Astrocyte of the spinal cord (primary cell): ENCODE results near the gene AOC1.

Experiments
- DNase-seq: peaks from one replicate; pipeline ENCODE4 v3.0.0; 2011; ENCODE audit warnings: low read depth, low spot score
- H3K4me3 ChIP-seq: 2 replicates; pipeline ENCODE4 v1.5.1; 2011; ENCODE audit warnings: low read depth, mild to moderate bottlenecking, low read length, moderate library complexity
- CTCF ChIP-seq: IDR thresholded peaks from 2 replicates; pipeline ENCODE4 v1.5.1; 2012; ENCODE audit warnings: low read depth, mild to moderate bottlenecking, low read length, inconsistent platforms
- in situ Hi-C: cut with HindIII; loops from 2 replicates; pipeline ENCODE4 v1.10.0; 2017; ENCODE audit warnings: low sequenced_read_pairs

The AOC1 gene

GRCh38 chr7:150835019-150835418, 17.3 kb upstream of the AOC1 start:
- no peak overlapping the region for H3K4me3 ChIP-seq
- TF ChIP-seq CTCF = no peak
- in situ Hi-C loops = no loop called here
- no peak for DNase-seq

GRCh38 chr7:150835702-150836280, 16.5 kb upstream of the AOC1 start:
- in situ Hi-C loops = no loop called here

GRCh38 chr7:150838965-150839650, 13.2 kb upstream of the AOC1 start:
- in situ Hi-C loops = no loop called here
- TF ChIP-seq CTCF = no peak
- no peak overlapping the region for H3K4me3 ChIP-seq
- DNase-seq = no peak

More at GRCh38 chr7:150835702-150836280, 16.5 kb upstream of the AOC1 start:
- no peak for TF ChIP-seq CTCF
- no peak overlapping the region for H3K4me3 ChIP-seq
- DNase-seq = no peak

- no peak for DNase-seq
- in situ Hi-C loops = no loop called here
- no peak for TF ChIP-seq CTCF
- no peak overlapping the region for H3K4me3 ChIP-seq
Measured at GRCh38 chr7:150842018-150842417, 10.3 kb upstream of the AOC1 start.

- in situ Hi-C loops = no loop called here
- H3K4me3 ChIP-seq = no peak overlapping the region
- TF ChIP-seq CTCF = no peak
- DNase-seq = no peak
Measured at GRCh38 chr7:150842716-150843115, 9.6 kb upstream of the AOC1 start.

GRCh38 chr7:150845421-150845861, 6.9 kb upstream of the AOC1 start:
- TF ChIP-seq CTCF = no peak
- no peak for DNase-seq
- in situ Hi-C loops = no loop called here
- H3K4me3 ChIP-seq = no peak overlapping the region
